ENCODE data around the gene OR2G6. TPM values are rescaled to one million over a fixed set of nuclear protein-coding genes. Genes with fewer than 3 reads are reported as not detected.
"Not testable (repeated sequence)": the region's sequence is repeated elsewhere in the genome, so short reads cannot be mapped to it uniquely, and the experiment has no call there.

Gene OR2G6
- not detected for total RNA-seq

- H3K9me3 Mint-ChIP-seq (ENCODE audit: insufficient read depth) = not testable (repeated sequence)
Observed at GRCh38 chr1:248507773-248508172, at the start of gene OR2G6. Gene OR2G6 (plus strand): TSS chr1:248508073. CDS start chr1:248521647, 13,574 bp downstream.

GRCh38 chr1:248459117-248459516, 48.8 kb upstream of the OR2G6 start:
- H3K9me3 Mint-ChIP-seq (ENCODE audit: insufficient read depth); H3K4me3 Mint-ChIP-seq; ATAC-seq; H3K36me3 Mint-ChIP-seq (ENCODE audit: low read depth); POLR2A ChIA-PET; H3K4me1 Mint-ChIP-seq (ENCODE audit: low read depth); H3K27me3 Mint-ChIP-seq (ENCODE audit: low read depth); CTCF ChIA-PET; H3K27ac Mint-ChIP-seq; DNase-seq: not testable (repeated sequence)

More at GRCh38 chr1:248507773-248508172, at the start of gene OR2G6:
- POLR2A ChIA-PET; H3K4me1 Mint-ChIP-seq (ENCODE audit: low read depth); H3K4me3 Mint-ChIP-seq; H3K27ac Mint-ChIP-seq; H3K36me3 Mint-ChIP-seq (ENCODE audit: low read depth); ATAC-seq; H3K27me3 Mint-ChIP-seq (ENCODE audit: low read depth); CTCF ChIA-PET; DNase-seq: not testable (repeated sequence)

GRCh38 chr1:248471154-248471553, 36.7 kb upstream of the OR2G6 start:
- no peak for DNase-seq
- POLR2A ChIA-PET = no interaction called here
- H3K27ac Mint-ChIP-seq = no peak overlapping the region
- ATAC-seq = no peak
- no peak overlapping the region for H3K4me3 Mint-ChIP-seq
- H3K9me3 Mint-ChIP-seq (ENCODE audit: insufficient read depth) = no peaks in the 10 kb centered on the region
- peaks cover 8% of the 10 kb centered on the region for H3K36me3 Mint-ChIP-seq (ENCODE audit: low read depth)
- no peaks in the 10 kb centered on the region for H3K27me3 Mint-ChIP-seq (ENCODE audit: low read depth)
- no peaks in the 10 kb centered on the region for H3K4me1 Mint-ChIP-seq (ENCODE audit: low read depth)
- CTCF ChIA-PET = no interaction called here

- H3K9me3 Mint-ChIP-seq (ENCODE audit: insufficient read depth); ATAC-seq; H3K36me3 Mint-ChIP-seq (ENCODE audit: low read depth); H3K27me3 Mint-ChIP-seq (ENCODE audit: low read depth); H3K4me1 Mint-ChIP-seq (ENCODE audit: low read depth); H3K27ac Mint-ChIP-seq; POLR2A ChIA-PET; DNase-seq; CTCF ChIA-PET; H3K4me3 Mint-ChIP-seq: not testable (repeated sequence)
Observed at GRCh38 chr1:248472111-248472510, 35.8 kb upstream of the OR2G6 start.

- POLR2A ChIA-PET; H3K36me3 Mint-ChIP-seq (ENCODE audit: low read depth); H3K27ac Mint-ChIP-seq; CTCF ChIA-PET; H3K4me1 Mint-ChIP-seq (ENCODE audit: low read depth); H3K27me3 Mint-ChIP-seq (ENCODE audit: low read depth); ATAC-seq; DNase-seq; H3K9me3 Mint-ChIP-seq (ENCODE audit: insufficient read depth); H3K4me3 Mint-ChIP-seq: not testable (repeated sequence)
Observed at GRCh38 chr1:248473051-248473450, 34.8 kb upstream of the OR2G6 start, which contains the start of gene OR2T3. Gene OR2T3 (plus strand): TSS chr1:248473351. CDS start chr1:248473351, 0 bp downstream.

DNA sequence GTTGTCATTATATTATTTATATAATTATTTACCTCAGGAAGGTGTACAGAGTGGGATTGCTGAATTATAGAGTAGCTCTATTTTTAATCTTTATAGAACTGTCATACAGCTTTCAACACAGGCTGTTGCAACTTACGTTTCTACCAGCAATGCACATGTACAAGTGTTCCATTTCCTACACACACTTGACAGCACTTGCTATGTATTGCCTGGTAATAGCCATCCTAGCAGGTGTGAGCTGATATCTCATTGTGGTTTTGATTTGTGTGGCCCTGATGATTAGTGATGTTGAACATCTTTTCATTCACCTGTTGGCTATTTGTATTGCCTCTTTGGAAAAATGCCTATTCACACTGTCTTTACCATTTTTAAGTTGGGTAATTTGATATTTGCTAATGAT, 32.2 kb upstream of the OR2G6 start:
- H3K27ac Mint-ChIP-seq; H3K9me3 Mint-ChIP-seq (ENCODE audit: insufficient read depth); H3K27me3 Mint-ChIP-seq (ENCODE audit: low read depth); H3K4me3 Mint-ChIP-seq; ATAC-seq; CTCF ChIA-PET; POLR2A ChIA-PET; DNase-seq; H3K4me1 Mint-ChIP-seq (ENCODE audit: low read depth); H3K36me3 Mint-ChIP-seq (ENCODE audit: low read depth): not testable (repeated sequence)

- H3K9me3 Mint-ChIP-seq (ENCODE audit: insufficient read depth); POLR2A ChIA-PET; CTCF ChIA-PET; H3K27me3 Mint-ChIP-seq (ENCODE audit: low read depth); H3K4me1 Mint-ChIP-seq (ENCODE audit: low read depth); H3K36me3 Mint-ChIP-seq (ENCODE audit: low read depth): not testable (repeated sequence)
- ATAC-seq = peak; percentile 93
- peak; percentile 57 for DNase-seq
- Mint-ChIP-seq H3K27ac (peak overlapping the region; percentile 89), H3K4me3 (peak overlapping the region; percentile 81)
Observed at GRCh38 chr1:248481686-248482579, 25.9 kb upstream of the OR2G6 start.

- not testable (repeated sequence) for ATAC-seq; H3K9me3 Mint-ChIP-seq (ENCODE audit: insufficient read depth); DNase-seq
Observed at GRCh38 chr1:248488289-248488688, 19.6 kb upstream of the OR2G6 start, which contains the start of gene OR2T5. Gene OR2T5 (plus strand): TSS chr1:248488589. CDS start chr1:248488589, 0 bp downstream.

DNA sequence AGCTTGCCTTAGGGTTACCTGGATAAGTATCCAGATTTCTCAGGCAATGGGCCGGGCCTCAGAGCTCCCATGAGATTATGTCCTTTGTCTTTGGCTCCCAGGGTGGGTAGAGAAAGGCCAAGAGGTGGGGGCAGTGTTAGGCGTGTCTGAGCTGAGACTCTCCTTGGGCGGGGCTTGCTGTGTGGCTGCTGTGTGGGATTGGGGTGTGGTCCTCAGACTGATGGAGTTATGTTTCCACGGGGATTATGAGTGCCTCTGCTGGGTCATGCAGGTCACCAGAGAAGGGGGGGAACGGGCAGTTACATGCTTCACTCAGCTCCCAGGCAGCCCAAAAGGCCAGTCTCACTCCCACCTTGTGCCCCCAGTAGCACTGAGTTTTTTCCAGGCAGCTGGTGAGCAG, 11.2 kb upstream of the OR2G6 start:
- H3K36me3 Mint-ChIP-seq (ENCODE audit: low read depth); H3K27ac Mint-ChIP-seq; H3K4me1 Mint-ChIP-seq (ENCODE audit: low read depth); POLR2A ChIA-PET; H3K9me3 Mint-ChIP-seq (ENCODE audit: insufficient read depth); CTCF ChIA-PET; H3K27me3 Mint-ChIP-seq (ENCODE audit: low read depth); ATAC-seq; DNase-seq; H3K4me3 Mint-ChIP-seq: not testable (repeated sequence)

More at GRCh38 chr1:248488289-248488688, 19.6 kb upstream of the OR2G6 start, which contains the start of gene OR2T5:
- H3K27me3 Mint-ChIP-seq (ENCODE audit: low read depth); H3K27ac Mint-ChIP-seq; CTCF ChIA-PET; H3K4me1 Mint-ChIP-seq (ENCODE audit: low read depth); H3K4me3 Mint-ChIP-seq; POLR2A ChIA-PET; H3K36me3 Mint-ChIP-seq (ENCODE audit: low read depth): not testable (repeated sequence)

DNA sequence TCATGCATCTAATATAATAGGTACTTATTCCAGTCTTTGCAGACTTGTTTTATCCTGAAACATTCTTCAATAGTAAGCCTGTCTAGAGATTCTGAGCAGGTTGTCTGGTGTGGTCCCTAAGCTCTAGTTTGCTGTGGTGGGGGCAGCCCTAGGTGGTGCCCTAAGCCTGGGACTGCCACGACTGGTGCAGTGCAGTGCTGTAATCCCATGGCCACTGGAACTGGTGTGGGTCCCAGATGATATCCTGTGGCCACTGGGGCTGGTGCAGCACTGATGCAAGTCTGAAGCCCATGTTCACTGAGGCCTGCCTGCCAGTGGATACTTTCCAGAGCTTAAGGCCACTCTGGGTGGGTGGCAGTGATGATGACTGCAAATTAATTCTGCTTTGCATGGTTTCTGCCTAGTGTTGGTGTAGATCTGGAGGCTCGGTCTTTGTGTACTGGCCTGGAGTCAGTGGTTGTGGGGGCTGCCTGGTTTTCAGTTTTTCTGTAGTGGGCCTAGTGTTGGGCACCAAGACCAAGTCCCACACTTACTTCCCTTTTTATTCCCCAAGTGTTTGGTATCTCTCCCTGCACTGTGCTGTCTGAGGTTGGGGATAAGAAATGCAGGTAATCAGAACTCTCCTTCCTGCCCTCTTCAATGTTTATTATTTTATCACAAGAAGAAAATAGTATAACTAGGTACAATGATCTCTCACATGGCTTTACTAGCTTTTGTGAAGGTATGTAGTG, 7.4 kb upstream of the OR2G6 start:
- POLR2A ChIA-PET; H3K27ac Mint-ChIP-seq; H3K9me3 Mint-ChIP-seq (ENCODE audit: insufficient read depth); CTCF ChIA-PET; H3K27me3 Mint-ChIP-seq (ENCODE audit: low read depth); H3K36me3 Mint-ChIP-seq (ENCODE audit: low read depth); ATAC-seq; DNase-seq; H3K4me1 Mint-ChIP-seq (ENCODE audit: low read depth); H3K4me3 Mint-ChIP-seq: not testable (repeated sequence)

DNA sequence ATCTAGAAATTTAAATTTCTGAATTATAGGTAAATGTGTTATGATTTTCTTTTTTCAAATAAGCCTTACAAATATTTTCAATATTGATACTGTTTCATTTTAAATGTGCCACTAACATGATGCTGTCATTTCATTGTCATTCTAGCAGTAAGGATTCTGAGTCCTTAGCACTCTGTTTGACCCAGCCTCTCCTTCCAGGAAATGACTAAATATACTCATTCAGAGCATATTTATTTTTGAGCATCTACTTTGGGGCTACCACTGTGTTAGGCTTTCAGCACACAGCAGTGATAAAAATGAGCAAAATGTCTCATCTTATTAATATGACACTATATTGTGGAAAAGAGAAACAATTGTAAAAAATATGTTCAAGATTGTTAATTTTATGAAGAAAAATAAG, 2.3 kb downstream of the OR2G6 start:
- H3K27ac Mint-ChIP-seq; H3K27me3 Mint-ChIP-seq (ENCODE audit: low read depth); H3K4me1 Mint-ChIP-seq (ENCODE audit: low read depth); POLR2A ChIA-PET; ATAC-seq; H3K4me3 Mint-ChIP-seq; H3K9me3 Mint-ChIP-seq (ENCODE audit: insufficient read depth); H3K36me3 Mint-ChIP-seq (ENCODE audit: low read depth); CTCF ChIA-PET; DNase-seq: not testable (repeated sequence)

DNA sequence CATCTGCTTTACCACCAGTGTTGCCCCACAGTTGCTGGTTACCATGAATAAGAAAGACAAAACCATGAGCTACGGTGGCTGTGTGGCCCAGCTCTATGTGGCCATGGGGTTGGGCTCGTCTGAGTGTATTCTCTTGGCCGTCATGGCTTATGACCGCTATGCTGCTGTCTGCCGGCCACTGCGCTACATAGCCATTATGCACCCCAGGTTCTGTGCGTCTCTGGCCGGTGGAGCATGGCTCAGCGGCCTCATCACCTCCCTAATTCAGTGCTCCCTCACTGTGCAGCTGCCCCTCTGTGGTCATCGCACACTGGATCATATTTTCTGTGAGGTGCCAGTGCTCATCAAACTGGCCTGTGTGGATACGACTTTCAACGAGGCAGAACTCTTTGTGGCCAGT, 14.0 kb downstream of the OR2G6 start:
- ATAC-seq = no peak
- H3K36me3 Mint-ChIP-seq (ENCODE audit: low read depth) = no peaks in the 10 kb centered on the region
- DNase-seq = no peak
- H3K4me3 Mint-ChIP-seq = no peak overlapping the region
- CTCF ChIA-PET = no interaction called here
- no peaks in the 10 kb centered on the region for H3K4me1 Mint-ChIP-seq (ENCODE audit: low read depth)
- H3K27ac Mint-ChIP-seq = no peak overlapping the region
- peaks cover 6% of the 10 kb centered on the region for H3K27me3 Mint-ChIP-seq (ENCODE audit: low read depth)
- POLR2A ChIA-PET = no interaction called here
- no peaks in the 10 kb centered on the region for H3K9me3 Mint-ChIP-seq (ENCODE audit: insufficient read depth)

All from activated CD8-positive, alpha-beta T cell treated with anti-CD3 and anti-CD28 coated beads, Interleukin-2, amount 10 ng/mL, durations not matched to agents 7 days and 5 days (primary cell).